ENCODE results near the gene C20orf173.

C20orf173 gene

GRCh38 chr20:35529552-35529951 is at the start of gene C20orf173:
Gene C20orf173, minus strand, starts transcription at chr20:35529652. Its CDS starts 279 bp downstream, at chr20:35529373.
- TF ChIP-seq CTCF (conservative IDR thresholded peaks at IDR 0.05; ENCODE audit: low read length) = no peak
- no peak for DNase-seq (ENCODE audit: low read depth)
- no peak within 1 kb of the TSS for H3K4me3 ChIP-seq (ENCODE audit: low read length)

- TF ChIP-seq CTCF (conservative IDR thresholded peaks at IDR 0.05; ENCODE audit: low read length) = no peak
- no peak for DNase-seq (ENCODE audit: low read depth)
- H3K4me3 ChIP-seq (ENCODE audit: low read length) = no peak overlapping the region
Measured at GRCh38 chr20:35579196-35579595, 49.7 kb upstream of the C20orf173 start.

DNA sequence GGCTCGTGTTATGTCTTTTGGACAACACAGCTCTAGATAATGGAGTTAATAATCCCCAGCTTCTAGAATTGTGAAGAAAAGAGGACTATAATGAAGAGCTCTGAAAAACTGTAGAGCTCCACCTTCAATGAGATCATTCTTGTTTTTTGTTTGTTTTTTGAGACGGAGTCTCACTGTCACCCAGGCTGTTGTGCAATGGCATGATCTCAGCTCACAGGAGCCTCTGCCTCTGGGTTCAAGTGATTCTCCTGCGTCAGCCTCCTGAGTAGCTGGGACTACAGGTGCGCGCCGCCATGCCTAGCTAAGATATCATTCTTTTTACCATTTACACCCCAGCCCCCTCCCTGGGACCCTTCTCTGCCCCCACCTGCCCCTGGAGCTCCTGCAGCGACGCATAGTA is 49.0 kb upstream of the C20orf173 start:
- no peak overlapping the region for H3K4me3 ChIP-seq (ENCODE audit: low read length)
- no peak for TF ChIP-seq CTCF (conservative IDR thresholded peaks at IDR 0.05; ENCODE audit: low read length)
- no peak for DNase-seq (ENCODE audit: low read depth)

DNA sequence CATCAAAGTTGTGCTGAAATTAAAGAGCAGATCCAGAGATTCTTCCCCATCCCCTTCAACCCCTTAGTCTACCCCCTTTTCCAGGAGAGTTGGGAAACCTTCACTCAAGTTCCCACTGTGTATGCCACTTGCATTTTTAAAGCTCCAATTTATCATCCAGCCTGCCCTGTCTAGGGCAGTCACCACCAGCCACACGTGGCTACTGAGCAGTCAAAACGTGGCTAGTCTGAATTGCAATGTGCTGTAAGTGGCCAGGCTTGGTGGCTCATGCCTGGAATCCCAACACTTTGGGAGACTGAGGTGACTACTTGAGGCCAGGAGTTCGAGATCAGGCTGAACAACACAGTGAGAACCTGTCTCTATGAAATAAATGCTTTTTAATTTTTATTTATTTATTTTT is 47.4 kb upstream of the C20orf173 start:
- TF ChIP-seq CTCF (conservative IDR thresholded peaks at IDR 0.05; ENCODE audit: low read length) = no peak
- no peak for DNase-seq (ENCODE audit: low read depth)
- no peak overlapping the region for H3K4me3 ChIP-seq (ENCODE audit: low read length)

DNA sequence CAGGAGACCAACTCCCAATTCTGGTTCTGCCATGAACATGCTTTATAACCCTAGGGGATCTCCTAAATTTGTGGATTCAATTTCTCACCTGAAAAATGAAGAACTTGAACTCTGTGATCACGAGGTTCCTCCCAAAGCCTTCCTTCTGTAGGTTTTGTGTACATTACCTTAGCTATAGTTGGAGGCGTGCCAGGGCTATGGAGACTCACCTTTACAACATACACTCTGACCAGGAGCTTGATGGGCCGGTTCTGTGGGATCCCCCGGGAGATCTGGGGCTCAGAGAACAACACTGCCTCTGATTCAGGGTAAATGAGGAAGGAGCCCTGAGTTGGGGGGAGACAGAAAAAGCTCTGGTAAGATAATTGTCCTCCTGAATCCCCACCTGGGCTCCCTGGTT is 46.5 kb upstream of the C20orf173 start:
- TF ChIP-seq CTCF (conservative IDR thresholded peaks at IDR 0.05; ENCODE audit: low read length) = no peak
- DNase-seq (ENCODE audit: low read depth) = no peak
- H3K4me3 ChIP-seq (ENCODE audit: low read length) = no peak overlapping the region

GRCh38 chr20:35572838-35573237 is 43.4 kb upstream of the C20orf173 start:
- TF ChIP-seq CTCF (conservative IDR thresholded peaks at IDR 0.05; ENCODE audit: low read length) = no peak

GRCh38 chr20:35571555-35571954 is 42.1 kb upstream of the C20orf173 start:
- H3K4me3 ChIP-seq (ENCODE audit: low read length) = no peak overlapping the region
- no peak for TF ChIP-seq CTCF (conservative IDR thresholded peaks at IDR 0.05; ENCODE audit: low read length)
- no peak for DNase-seq (ENCODE audit: low read depth)

More at GRCh38 chr20:35572838-35573237, 43.4 kb upstream of the C20orf173 start:
- no peak overlapping the region for H3K4me3 ChIP-seq (ENCODE audit: low read length)
- no peak for DNase-seq (ENCODE audit: low read depth)
